ENCODE results near the gene LRRC9. TPM values are rescaled to one million over a fixed set of nuclear protein-coding genes. Genes with fewer than 3 reads are reported as not detected.

The LRRC9 gene
- total and polyA plus RNA-seq, 2 of the 13 experiments (the other 11 are each of a cell fraction or from before 2014, with no cell fraction given): 0.08 to 0.18 TPM

DNA sequence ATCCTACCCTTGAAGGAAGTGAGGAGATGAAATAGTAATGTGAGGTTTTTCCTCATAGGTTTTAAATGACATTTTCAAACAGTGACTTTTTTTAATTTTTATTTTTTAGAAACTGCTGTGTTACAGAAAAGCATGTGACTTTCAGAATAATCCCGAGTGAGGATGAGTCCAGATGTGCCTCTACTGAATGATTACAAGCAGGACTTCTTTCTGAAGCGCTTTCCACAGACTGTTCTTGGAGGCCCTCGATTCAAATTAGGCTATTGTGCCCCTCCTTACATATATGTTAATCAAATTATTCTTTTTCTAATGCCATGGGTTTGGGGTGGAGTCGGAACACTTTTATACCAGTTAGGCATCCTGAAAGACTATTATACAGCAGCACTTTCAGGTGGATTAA, 187.5 kb downstream of the LRRC9 start:
- FAIRE-seq: no peak
- BruUV-seq (replicated peaks): no TSS peak
- 100% methylated on average over 4 of the region's 4 CpGs for WGBS (ENCODE audit: low lambda C conversion rate)
- TF ChIP-seq HMGXB3 (CRISPR knock-in tag; IDR thresholded peaks at IDR 0.05; ENCODE audit: borderline replicate concordance) (no peak), SATB2 (CRISPR knock-in tag; IDR thresholded peaks at IDR 0.05) (no peak), HNRNPLL (IDR thresholded peaks at IDR 0.05; ENCODE audit: low read depth, low read length, poor library complexity, severe bottlenecking) (no peak), ZNF569 (CRISPR knock-in tag; IDR thresholded peaks at IDR 0.05; ENCODE audit: borderline replicate concordance) (no peak), DR1 (CRISPR knock-in tag; IDR thresholded peaks at IDR 0.05) (no peak), HINFP (CRISPR knock-in tag; IDR thresholded peaks at IDR 0.05; ENCODE audit: low read depth) (no peak), HOMEZ (CRISPR knock-in tag; IDR thresholded peaks at IDR 0.05; ENCODE audit: low read depth) (no peak), MAF1 (CRISPR knock-in tag; IDR thresholded peaks at IDR 0.05; ENCODE audit: borderline replicate concordance) (no peak), SAFB2 (CRISPR knock-in tag; IDR thresholded peaks at IDR 0.05; ENCODE audit: borderline replicate concordance, low read depth) (no peak), IRF9 (CRISPR knock-in tag; IDR thresholded peaks at IDR 0.05; ENCODE audit: borderline replicate concordance) (no peak), ZNF335 (CRISPR knock-in tag; IDR thresholded peaks at IDR 0.05) (no peak)
- TF ChIP-seq, protein P1, sequence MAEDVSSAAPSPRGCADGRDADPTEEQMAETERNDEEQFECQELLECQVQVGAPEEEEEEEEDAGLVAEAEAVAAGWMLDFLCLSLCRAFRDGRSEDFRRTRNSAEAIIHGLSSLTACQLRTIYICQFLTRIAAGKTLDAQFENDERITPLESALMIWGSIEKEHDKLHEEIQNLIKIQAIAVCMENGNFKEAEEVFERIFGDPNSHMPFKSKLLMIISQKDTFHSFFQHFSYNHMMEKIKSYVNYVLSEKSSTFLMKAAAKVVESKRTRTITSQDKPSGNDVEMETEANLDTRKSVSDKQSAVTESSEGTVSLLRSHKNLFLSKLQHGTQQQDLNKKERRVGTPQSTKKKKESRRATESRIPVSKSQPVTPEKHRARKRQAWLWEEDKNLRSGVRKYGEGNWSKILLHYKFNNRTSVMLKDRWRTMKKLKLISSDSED (CRISPR knock-in tag; IDR thresholded peaks at IDR 0.05): no peak
- TF ChIP-seq, protein P2, sequence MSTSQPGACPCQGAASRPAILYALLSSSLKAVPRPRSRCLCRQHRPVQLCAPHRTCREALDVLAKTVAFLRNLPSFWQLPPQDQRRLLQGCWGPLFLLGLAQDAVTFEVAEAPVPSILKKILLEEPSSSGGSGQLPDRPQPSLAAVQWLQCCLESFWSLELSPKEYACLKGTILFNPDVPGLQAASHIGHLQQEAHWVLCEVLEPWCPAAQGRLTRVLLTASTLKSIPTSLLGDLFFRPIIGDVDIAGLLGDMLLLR (CRISPR knock-in tag; IDR thresholded peaks at IDR 0.05): no peak

More for the DNA sequence above, 187.5 kb downstream of the LRRC9 start:
- ATAC-seq: no peak
- Histone ChIP-seq H3K27ac (ENCODE audit: extremely low read length, insufficient read depth, low read length) (no peak overlapping the region), H3K79me2 (ENCODE audit: insufficient read depth, low read length) (peaks cover 43% of the 10 kb centered on the region), H3K4me2 (ENCODE audit: low read depth, low read length) (no peak overlapping the region), H3K27me3 (ENCODE audit: control insufficient read depth in 1 of 2, insufficient read depth in 2 of 2, low read length in 2 of 2) (no peaks in the 10 kb centered on the region), H3K9me3 (ENCODE audit: low read length) (no peaks in the 10 kb centered on the region), H3K4me1 (ENCODE audit: insufficient read depth, low read length) (no peaks in the 10 kb centered on the region), H3K9ac (ENCODE audit: insufficient read depth, low read depth, low read length) (no peak overlapping the region), H3K36me3 (replicated peaks in 1 of 2; ENCODE audit: control insufficient read depth in 1 of 2, insufficient read depth in 2 of 2, low read length in 2 of 2) (peaks cover 8 to 23% of the 10 kb centered on the region in 2 experiments; a peak in 4 of 5 replicates), H2AFZ (ENCODE audit: low read length) (no peak overlapping the region), H4K20me1 (ENCODE audit: insufficient read depth, low read length) (peaks cover under 1% of the 10 kb centered on the region; the same call in 1 of the 2 replicates), H3K4me3 (replicated peaks in 1 of 3; ENCODE audit: insufficient read depth in 1 of 3, low read depth in 2 of 3, low read length in 3 of 3) (no peak overlapping the region)
- DNase-seq (ENCODE audit: low spot score): no peak
- CTCF ChIA-PET (ENCODE audit: low intra/inter-chr PET ratio, low total read pairs): no interaction called here
- in situ Hi-C loops (cut with HindIII; ENCODE audit: extremely low pct_ligation_motif_present, low pct_unique_long_range_greater_than_20kb): no loop called here
- intact Hi-C loops (cut with micrococcal nuclease; ENCODE audit: unreplicated experiment): no loop called here
- POLR2A ChIA-PET: no interaction called here

Data from HepG2 (cell line).